Activated B cell treated with CpG ODN at 0.5 μM for 24 hours (primary cell): Measurements from ENCODE around the gene STARD13. TPM values are rescaled to one million over a fixed set of nuclear protein-coding genes. Genes with fewer than 3 reads are reported as not detected.

ENCODE experiments used
- ATAC-seq: fragments of 200-7000 bp; cut with Tn5 transposase; one replicate; pipeline ENCODE4 v1.10.0; 2021; ENCODE audit warnings: low read depth, mild to moderate bottlenecking, moderate library complexity
- CTCF ChIA-PET: fragments of 350-600 bp; sonication (Branson Sonifier 250); formaldehyde crosslinking; loops from one replicate; lab custom pipeline; 2021; ENCODE audit warnings: antibody characterized with exemption; lab: Charles Lee
- POLR2A ChIA-PET: fragments of 350-600 bp; sonication (Branson Sonifier 250); formaldehyde crosslinking; loops from one replicate; lab custom pipeline; 2021; ENCODE audit warnings: antibody characterized with exemption; lab: Charles Lee
- DNase-seq: peaks from one replicate; pipeline ENCODE4 v3.0.0; 2022
- H3K27ac Mint-ChIP-seq: one replicate; pipeline ENCODE4 v1.8.0; 2020; ENCODE audit warnings: mixed read lengths
- H3K27me3 Mint-ChIP-seq: one replicate; pipeline ENCODE4 v1.8.0; 2021; ENCODE audit warnings: mixed read lengths
- H3K36me3 Mint-ChIP-seq: one replicate; pipeline ENCODE4 v1.8.0; 2021; ENCODE audit warnings: low read depth, mixed read lengths
- H3K4me1 Mint-ChIP-seq: one replicate; pipeline ENCODE4 v1.8.0; 2021; ENCODE audit warnings: mixed read lengths
- H3K4me3 Mint-ChIP-seq: one replicate; pipeline ENCODE4 v1.8.0; 2020; ENCODE audit warnings: mild to moderate bottlenecking, mixed read lengths
- H3K9me3 Mint-ChIP-seq: one replicate; pipeline ENCODE4 v1.8.0; 2020; ENCODE audit warnings: mixed read lengths
- CTCF ChIP-seq: fragments of 200-600 bp; IDR thresholded peaks from one replicate; pipeline ENCODE4 v1.8.0; 2022; ENCODE audit warnings: antibody characterized with exemption, mild to moderate bottlenecking
- intact Hi-C: fragments of 100-400 bp; cut with micrococcal nuclease; formaldehyde crosslinking; loops from one replicate; pipeline ENCODE4 v1.15.1; 2024
- total RNA-seq: library from RNA; stranded (reverse); gene quantifications from 2 replicates; pipeline ENCODE4 v1.2.3, GENCODE V29; 2022

The STARD13 gene
- total RNA-seq, 1 donor from 2014 or later = 0.13 TPM

DNA sequence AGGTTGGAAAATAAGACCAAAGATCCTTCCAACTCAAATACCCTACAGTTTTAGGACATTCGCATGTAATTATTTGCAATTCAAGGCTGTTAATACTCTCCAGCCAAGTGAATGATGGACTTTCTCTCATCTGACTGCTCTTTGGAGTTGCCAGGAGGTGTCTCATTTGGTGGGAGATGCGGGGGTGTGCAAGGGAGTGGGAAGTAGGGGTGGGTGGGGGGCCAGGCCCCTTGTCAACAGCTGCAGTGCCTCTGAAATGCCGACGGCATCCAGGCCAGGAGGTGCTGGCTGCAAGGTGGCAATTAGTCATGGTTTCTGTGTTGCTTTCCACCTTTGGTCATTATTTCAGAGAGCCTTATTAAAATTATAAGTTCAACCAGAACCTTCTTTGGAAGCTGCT, 147.8 kb downstream of the STARD13 start:
- TF ChIP-seq CTCF = no peak
- intact Hi-C loops = no loop called here
- DNase-seq (no peak), ATAC-seq (no peak)
- no peaks in the 10 kb centered on the region for H3K4me1 Mint-ChIP-seq
- no peaks in the 10 kb centered on the region for H3K27me3 Mint-ChIP-seq
- ChIA-PET POLR2A (no interaction called here), CTCF (no interaction called here)
- no peaks in the 10 kb centered on the region for H3K36me3 Mint-ChIP-seq
- peaks cover 5% of the 10 kb centered on the region for H3K9me3 Mint-ChIP-seq
- no peak overlapping the region for H3K27ac Mint-ChIP-seq
- no peak overlapping the region for H3K4me3 Mint-ChIP-seq

DNA sequence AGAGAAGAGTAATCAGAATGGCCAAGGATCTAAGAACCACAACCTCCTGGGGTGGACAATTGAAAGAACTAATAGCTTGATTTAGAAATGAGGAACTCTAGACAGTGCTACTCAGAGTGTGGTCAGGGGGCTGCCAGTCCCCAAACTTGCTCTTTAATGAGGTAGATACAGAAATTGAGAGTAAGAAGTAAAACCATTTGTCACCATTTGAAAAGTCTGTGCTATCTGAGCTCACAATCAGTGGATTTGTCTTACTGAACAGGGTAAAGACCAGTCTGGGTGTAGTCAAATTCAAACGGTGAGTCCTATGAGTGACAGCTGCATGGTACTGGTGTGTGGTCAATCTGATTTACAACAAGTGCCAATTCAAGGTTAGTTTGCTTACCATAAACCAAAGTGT, 150.5 kb downstream of the STARD13 start:
- ChIA-PET POLR2A (no interaction called here), CTCF (no interaction called here)
- H3K27me3 Mint-ChIP-seq = peaks cover 3% of the 10 kb centered on the region
- no peaks in the 10 kb centered on the region for H3K36me3 Mint-ChIP-seq
- H3K27ac Mint-ChIP-seq = no peak overlapping the region
- intact Hi-C loops = no loop called here
- ATAC-seq = no peak
- peaks cover 7% of the 10 kb centered on the region for H3K9me3 Mint-ChIP-seq
- H3K4me3 Mint-ChIP-seq = no peak overlapping the region
- DNase-seq = no peak
- no peaks in the 10 kb centered on the region for H3K4me1 Mint-ChIP-seq
- TF ChIP-seq CTCF = no peak

DNA sequence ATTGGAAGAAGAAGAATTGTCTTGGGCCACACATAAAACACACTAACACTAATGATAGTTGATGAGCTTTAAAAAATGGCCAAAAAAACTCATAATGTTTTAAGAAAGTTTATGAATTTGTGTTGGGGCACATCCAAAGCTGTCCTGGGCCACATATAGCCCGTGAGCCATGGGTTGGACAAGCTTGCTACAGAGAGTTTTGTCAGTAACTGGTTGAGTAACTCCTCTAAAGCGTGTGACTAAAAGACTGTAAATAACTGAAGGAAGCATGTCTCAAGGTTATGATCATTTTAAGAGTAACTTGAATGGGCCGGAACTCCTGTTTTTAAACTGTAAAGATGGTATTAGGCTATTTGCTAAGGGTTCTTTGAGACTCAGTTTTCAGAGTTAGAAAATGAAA, 151.3 kb downstream of the STARD13 start:
- Mint-ChIP-seq H3K9me3 (peaks cover 7% of the 10 kb centered on the region), H3K27ac (no peak overlapping the region), H3K27me3 (peaks cover 3% of the 10 kb centered on the region), H3K4me3 (no peak overlapping the region), H3K36me3 (no peaks in the 10 kb centered on the region), H3K4me1 (no peaks in the 10 kb centered on the region)
- ChIA-PET CTCF (no interaction called here), POLR2A (no interaction called here)
- no peak for ATAC-seq
- intact Hi-C loops = no loop called here
- no peak for DNase-seq
- no peak for TF ChIP-seq CTCF

DNA sequence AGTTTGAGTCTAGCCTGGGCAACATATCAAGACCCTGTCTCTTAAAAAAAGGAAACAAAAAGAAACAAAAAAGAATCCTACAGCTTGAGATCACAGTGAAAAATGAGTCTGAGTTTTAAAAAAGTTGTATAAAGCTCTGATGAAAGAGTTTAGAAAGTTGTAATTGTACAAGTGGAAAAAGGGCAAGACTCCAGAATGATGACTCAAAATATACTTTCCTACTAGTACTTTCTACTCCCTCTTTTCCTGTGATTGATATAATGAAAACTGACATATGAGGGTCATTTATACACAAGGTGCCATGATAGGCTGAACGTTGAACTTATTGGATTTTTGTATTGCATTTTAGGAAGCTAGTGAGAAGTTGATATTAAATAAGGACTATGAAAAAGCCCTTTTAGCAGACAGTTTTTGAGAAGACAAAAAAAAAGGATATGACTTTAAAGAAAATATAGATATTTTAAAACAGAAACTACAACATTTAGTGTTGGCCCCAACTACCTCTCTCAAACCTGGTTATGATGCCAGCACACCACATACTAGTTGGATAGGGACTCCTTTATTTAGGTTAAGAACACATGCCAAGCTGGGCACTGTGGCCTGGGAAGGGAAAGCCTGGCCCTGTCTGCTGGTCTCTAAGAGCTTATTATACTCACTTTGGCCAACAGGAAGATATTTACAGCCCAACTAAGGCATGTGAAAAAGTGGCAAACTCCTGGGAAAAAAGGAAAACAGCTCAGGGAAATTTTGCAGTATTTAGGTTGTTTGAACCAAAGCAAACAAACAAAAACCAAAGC, 152.7 kb downstream of the STARD13 start:
- intact Hi-C loops = no loop called here
- TF ChIP-seq CTCF = no peak
- DNase-seq (no peak), ATAC-seq (no peak)
- no peaks in the 10 kb centered on the region for H3K4me1 Mint-ChIP-seq
- ChIA-PET CTCF (no interaction called here), POLR2A (no interaction called here)
- no peak overlapping the region for H3K27ac Mint-ChIP-seq
- H3K4me3 Mint-ChIP-seq = no peak overlapping the region
- peaks cover 3% of the 10 kb centered on the region for H3K27me3 Mint-ChIP-seq
- no peaks in the 10 kb centered on the region for H3K36me3 Mint-ChIP-seq
- peaks cover 7% of the 10 kb centered on the region for H3K9me3 Mint-ChIP-seq

DNA sequence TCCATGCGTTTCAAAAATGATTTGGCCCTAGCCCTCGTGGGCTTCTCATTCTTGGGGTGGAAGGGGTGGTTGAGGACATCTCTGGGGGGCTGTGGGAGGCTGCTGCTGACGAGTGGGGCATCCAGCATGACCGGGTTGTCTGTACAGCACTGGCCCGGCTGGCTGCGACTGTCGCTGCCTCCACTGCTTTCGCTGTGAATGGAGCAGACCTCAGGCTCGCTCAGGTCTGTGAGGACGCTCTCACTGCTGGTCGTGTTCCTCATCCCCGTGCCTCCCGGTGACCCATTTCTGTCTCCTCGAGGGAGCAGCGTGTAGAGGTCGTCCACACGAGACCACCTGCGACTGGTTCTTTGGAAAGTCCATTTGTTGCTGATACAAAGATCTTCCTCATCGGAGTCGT, 155.7 kb downstream of the STARD13 start:
- no peak for TF ChIP-seq CTCF
- Mint-ChIP-seq H3K36me3 (no peaks in the 10 kb centered on the region), H3K9me3 (peaks cover 2% of the 10 kb centered on the region), H3K27ac (no peak overlapping the region), H3K4me3 (no peak overlapping the region), H3K4me1 (no peaks in the 10 kb centered on the region), H3K27me3 (peaks cover 5% of the 10 kb centered on the region)
- ATAC-seq (no peak), DNase-seq (no peak)
- ChIA-PET CTCF (no interaction called here), POLR2A (no interaction called here)
- intact Hi-C loops = no loop called here
